ENCODE data around the gene CCDC187. TPM values are rescaled to one million over a fixed set of nuclear protein-coding genes. Genes with fewer than 3 reads are reported as not detected.
A peak's percentile ranks its signal among the peaks of the same experiment; 100 is the strongest.

Gene CCDC187
- total RNA-seq, 4 donors from 2014 or later: 0.40 to 1.1 (median 0.41) TPM; not detected in 1

GRCh38 chr9:136247551-136247916 lies 56.4 kb downstream of the CCDC187 start:
- TF ChIP-seq POLR2A (IDR thresholded peaks at IDR 0.05) (no peak), POLR2AphosphoS5 (IDR thresholded peaks at IDR 0.05) (no peak), EP300 (IDR thresholded peaks at IDR 0.05; ENCODE audit: low read depth) (no peak), CTCF (IDR thresholded peaks at IDR 0.05) (no peak)
- Histone ChIP-seq H3K36me3 (no peaks in the 10 kb centered on the region), H3K27me3 (peaks cover 22% of the 10 kb centered on the region), H3K9me3 (no peaks in the 10 kb centered on the region), H3K27ac (no peak overlapping the region), H3K4me1 (peaks cover 8 to 19% (median 16%) of the 10 kb centered on the region in 4 donors), H3K4me3 (no peak overlapping the region)
- intact Hi-C loops (cut with DNase I; ENCODE audit: low total_unique reads) (no loop called here), in situ Hi-C loops (cut with MboI; ENCODE audit: low pct_ligation_motif_present in 1 of 4, low pct_unique_long_range_greater_than_20kb in 1 of 4, low sequenced_read_pairs in 3 of 4) (no loop called here)
- WGBS, 2 donors (ENCODE audit: low coverage in 1 of 2): 64 to 83% methylated on average over 2 to 8 of the region's 9 CpGs
- DNase-seq: no peak

DNA sequence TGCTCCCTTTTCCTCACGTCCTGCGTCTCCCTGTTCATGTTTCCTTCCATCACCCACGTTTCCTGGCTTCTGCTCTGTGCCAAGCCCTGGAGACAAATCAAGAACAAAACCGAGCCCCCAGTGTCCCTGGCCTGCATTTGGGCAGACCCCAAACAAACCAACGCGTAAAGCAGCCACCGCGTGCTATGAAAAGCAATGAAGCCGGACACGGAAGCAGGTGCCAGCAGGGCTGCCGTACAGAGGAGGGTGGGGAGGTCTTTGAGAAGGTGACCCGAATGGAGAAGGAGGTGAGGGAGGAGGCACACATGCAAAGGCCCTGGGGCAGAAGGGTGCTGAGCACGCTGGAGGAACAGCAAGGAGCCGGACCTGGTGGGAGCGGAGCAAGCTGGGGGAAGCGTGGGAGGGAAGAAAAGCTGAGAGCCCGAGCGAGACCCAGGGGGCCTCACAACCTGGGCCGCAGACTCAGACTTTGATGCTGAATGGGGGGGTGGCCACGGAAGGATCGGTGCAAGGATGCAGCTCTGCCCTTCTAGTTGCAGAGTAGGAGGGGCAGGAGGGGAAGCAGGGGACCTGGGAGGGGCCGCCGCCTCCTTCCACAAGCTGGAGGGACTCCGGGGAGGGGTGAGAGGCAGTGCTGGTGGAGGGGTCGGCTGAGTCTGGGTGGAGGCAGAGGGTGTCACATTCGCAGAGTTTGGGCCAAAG lies 56.9 kb downstream of the CCDC187 start:
- in situ Hi-C loops (cut with MboI; ENCODE audit: low pct_ligation_motif_present in 1 of 4, low pct_unique_long_range_greater_than_20kb in 1 of 4, low sequenced_read_pairs in 3 of 4) (no loop called here), intact Hi-C loops (cut with DNase I; ENCODE audit: low total_unique reads) (no loop called here)
- TF ChIP-seq CTCF (IDR thresholded peaks at IDR 0.05) (no peak), EP300 (IDR thresholded peaks at IDR 0.05; ENCODE audit: low read depth) (no peak)
- no peaks in the 10 kb centered on the region for H3K9me3 ChIP-seq
- peaks cover 8 to 19% (median 16%) of the 10 kb centered on the region in 4 donors for H3K4me1 ChIP-seq
- H3K27me3 ChIP-seq: peaks cover 22% of the 10 kb centered on the region
- WGBS, 2 donors (ENCODE audit: low coverage in 1 of 2): 78 to 81% methylated on average over 17 to 26 of the region's 26 CpGs
- H3K36me3 ChIP-seq: no peaks in the 10 kb centered on the region
- DNase-seq: no peak
- no peak overlapping the region for H3K27ac ChIP-seq
- no peak overlapping the region for H3K4me3 ChIP-seq

DNA sequence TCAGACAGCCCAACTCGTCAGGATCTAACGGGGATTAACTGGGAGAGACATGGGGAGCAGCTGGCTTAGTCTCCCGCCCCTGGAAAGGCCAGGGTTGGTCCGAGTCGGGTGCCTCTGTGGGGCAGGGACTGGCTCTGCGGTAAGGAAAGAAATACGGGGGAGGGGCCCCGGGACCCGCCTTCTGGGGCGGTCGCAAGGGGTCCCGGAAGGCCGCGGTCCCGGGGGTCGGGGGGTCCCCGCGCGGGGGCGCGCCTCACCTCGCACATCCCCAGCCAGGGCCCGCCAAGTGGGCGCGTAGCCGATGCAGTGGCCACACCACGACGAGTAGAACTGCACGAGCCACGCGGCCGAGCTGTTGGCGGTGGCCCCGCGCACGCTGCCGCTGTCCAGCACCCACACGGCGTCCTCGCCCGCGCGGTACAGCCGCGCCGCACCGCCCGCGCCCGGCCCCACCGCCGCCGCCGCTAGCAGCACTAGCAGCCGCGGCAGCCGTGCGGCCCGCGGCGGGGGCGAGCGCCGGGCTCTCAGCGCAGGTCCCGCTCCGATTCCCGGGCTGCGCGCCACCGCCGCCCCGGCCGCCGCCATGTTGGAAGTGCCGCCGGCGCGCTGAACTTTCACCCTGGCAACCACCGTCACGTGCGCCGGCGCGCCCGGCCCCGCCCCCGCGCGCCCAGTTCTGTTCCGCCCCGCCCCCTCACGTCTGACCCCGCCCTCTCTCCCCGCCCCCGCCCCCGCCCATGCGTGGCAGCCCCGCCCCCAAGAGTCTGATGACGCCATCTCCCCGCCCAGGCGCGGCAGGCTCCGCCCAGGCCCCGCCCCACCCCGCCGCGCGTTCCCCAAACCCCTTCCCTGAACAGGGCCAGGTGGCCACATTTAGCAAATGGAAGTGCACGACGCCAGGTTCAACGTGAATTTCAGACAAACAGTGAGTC lies 58.4 kb downstream of the CCDC187 start, which contains the start of gene QSOX2:
TSS of gene QSOX2 (minus strand) at position 594 of the 932 bp plus-strand sequence. CDS start at position 585, 9 bp downstream.
- H3K9me3 ChIP-seq: no peaks in the 10 kb centered on the region
- peaks cover 8 to 19% (median 16%) of the 10 kb centered on the region in 4 donors for H3K4me1 ChIP-seq
- H3K27ac ChIP-seq: peak within 1 kb of the TSS; percentile 43 to 77 (median 64)
- in situ Hi-C loops (cut with MboI; ENCODE audit: low pct_ligation_motif_present in 1 of 4, low pct_unique_long_range_greater_than_20kb in 1 of 4, low sequenced_read_pairs in 3 of 4) (no loop called here), intact Hi-C loops (cut with DNase I; ENCODE audit: low total_unique reads) (no loop called here)
- DNase-seq: peak; percentile 87
- peak within 1 kb of the TSS; percentile 72 to 95 (median 79) for H3K4me3 ChIP-seq
- TF ChIP-seq CTCF (IDR thresholded peaks at IDR 0.05) (no peak), EP300 (IDR thresholded peaks at IDR 0.05; ENCODE audit: low read depth) (no peak), POLR2AphosphoS5 (IDR thresholded peaks at IDR 0.05) (no peak), POLR2A (IDR thresholded peaks at IDR 0.05) (no peak)
- 0% methylated on average over 3 to 30 of the region's 112 CpGs for WGBS, 2 donors (ENCODE audit: low coverage in 1 of 2)
- H3K36me3 ChIP-seq: no peaks in the 10 kb centered on the region
- peaks cover 13% of the 10 kb centered on the region for H3K27me3 ChIP-seq

DNA sequence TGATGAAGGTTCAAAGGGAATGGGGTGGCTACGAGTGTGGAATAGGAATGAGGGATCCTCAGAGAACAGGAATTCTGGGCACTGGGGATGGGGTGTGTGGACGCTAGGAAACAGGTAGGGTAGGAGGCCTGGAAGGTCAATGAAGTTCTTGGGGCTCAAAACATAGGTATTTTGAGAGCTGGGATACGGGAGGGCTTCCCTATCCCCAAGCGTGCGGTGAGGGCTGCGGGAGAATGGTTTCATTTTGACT lies 59.0 kb downstream of the CCDC187 start:
- no peak for TF ChIP-seq EP300 (IDR thresholded peaks at IDR 0.05; ENCODE audit: low read depth)
- TF ChIP-seq POLR2AphosphoS5 (IDR thresholded peaks at IDR 0.05): no peak
- TF ChIP-seq POLR2A (IDR thresholded peaks at IDR 0.05): no peak
- TF ChIP-seq CTCF (IDR thresholded peaks at IDR 0.05): no peak
- WGBS, 2 donors (ENCODE audit: low coverage in 1 of 2): 2% methylated on average over 6 of the region's 6 CpGs; no CpG with 5 or more reads in 1 of the 2 donors
- DNase-seq: no peak

More for the DNA sequence above, 59.0 kb downstream of the CCDC187 start:
- intact Hi-C loops (cut with DNase I; ENCODE audit: low total_unique reads) (no loop called here), in situ Hi-C loops (cut with MboI; ENCODE audit: low pct_ligation_motif_present in 1 of 4, low pct_unique_long_range_greater_than_20kb in 1 of 4, low sequenced_read_pairs in 3 of 4) (no loop called here)
- H3K4me1 ChIP-seq: peaks cover 8 to 22% (median 17%) of the 10 kb centered on the region in 4 donors
- H3K4me3 ChIP-seq: peak overlapping the region; percentile 72 to 95 (median 79)
- no peaks in the 10 kb centered on the region for H3K36me3 ChIP-seq
- H3K27ac ChIP-seq: peak overlapping the region; percentile 43 to 77 (median 52)
- H3K9me3 ChIP-seq: no peaks in the 10 kb centered on the region
- H3K27me3 ChIP-seq: peaks cover 10% of the 10 kb centered on the region

Data from transverse colon (tissue), 4 donors.